ENCODE measurements around the gene TYMP. TPM values are rescaled to one million over a fixed set of nuclear protein-coding genes. Genes with fewer than 3 reads are reported as not detected.

Gene TYMP
- total and polyA plus RNA-seq, 10 of the 15 experiments (the other 5 are each of a cell fraction or from before 2014, with no cell fraction given) = 0.42 to 57.8 (median 24.6) TPM

- TF ChIP-seq PKNOX1 (IDR thresholded peaks at IDR 0.05) (no peak; the same call in 1 of the 2 replicates), CBFB (IDR thresholded peaks at IDR 0.05; ENCODE audit: low read depth) (peak; percentile 43; the same call in 1 of the 2 replicates), SMC3 (IDR thresholded peaks at IDR 0.05; ENCODE audit: borderline replicate concordance, low read length) (no peak), NR2C2 (IDR thresholded peaks at IDR 0.05; ENCODE audit: borderline replicate concordance, control insufficient read depth, insufficient read length, low read depth) (no peak), EZH2 (IDR thresholded peaks at IDR 0.05; ENCODE audit: borderline replicate concordance, control insufficient read depth, low read depth, low read length) (no peak), RELB (IDR thresholded peaks at IDR 0.05; ENCODE audit: low read depth) (peak; percentile 56; the same call in 1 of the 2 replicates), SMAD1 (IDR thresholded peaks at IDR 0.05; ENCODE audit: low read depth, partially characterized antibody) (peak; percentile 87), ATF7 (IDR thresholded peaks at IDR 0.05; ENCODE audit: low read depth) (no peak), PAX5 (IDR thresholded peaks at IDR 0.05; ENCODE audit: borderline replicate concordance, low read depth, low read length) (peak; percentile 51; the same call in 1 of the 2 replicates), MXI1 (IDR thresholded peaks at IDR 0.05; ENCODE audit: low read depth, low read length) (no peak), MEF2B (IDR thresholded peaks at IDR 0.05; ENCODE audit: partially characterized antibody, poor library complexity, severe bottlenecking) (peak; percentile 40), PML (IDR thresholded peaks at IDR 0.05; ENCODE audit: low read length) (no peak), EGR1 (IDR thresholded peaks at IDR 0.05; ENCODE audit: borderline replicate concordance in 1 of 2, low read depth in 2 of 2, low read length in 2 of 2) (no peak; a peak in 1 of 3 replicates), ZNF622 (IDR thresholded peaks at IDR 0.05) (no peak), ZNF384 (IDR thresholded peaks at IDR 0.05; ENCODE audit: borderline replicate concordance, low read depth, low read length) (no peak), POLR2AphosphoS5 (IDR thresholded peaks at IDR 0.05; ENCODE audit: low read length) (peak; percentile 92), ZSCAN29 (IDR thresholded peaks at IDR 0.05) (no peak), EED (IDR thresholded peaks at IDR 0.05; ENCODE audit: low read depth) (no peak), CBX3 (IDR thresholded peaks at IDR 0.05; ENCODE audit: borderline replicate concordance, low read depth) (no peak), CBX5 (IDR thresholded peaks at IDR 0.05; ENCODE audit: low read depth) (no peak), CHD1 (IDR thresholded peaks at IDR 0.05; ENCODE audit: low read depth, low read length) (peak; percentile 86; the same call in 1 of the 2 replicates)
- TF ChIP-seq, protein P1, sequence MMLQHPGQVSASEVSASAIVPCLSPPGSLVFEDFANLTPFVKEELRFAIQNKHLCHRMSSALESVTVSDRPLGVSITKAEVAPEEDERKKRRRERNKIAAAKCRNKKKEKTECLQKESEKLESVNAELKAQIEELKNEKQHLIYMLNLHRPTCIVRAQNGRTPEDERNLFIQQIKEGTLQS (IDR thresholded peaks at IDR 0.05; ENCODE audit: borderline replicate concordance, extremely low read depth, low read depth, low read length) = no peak
- TF ChIP-seq, protein P2, sequence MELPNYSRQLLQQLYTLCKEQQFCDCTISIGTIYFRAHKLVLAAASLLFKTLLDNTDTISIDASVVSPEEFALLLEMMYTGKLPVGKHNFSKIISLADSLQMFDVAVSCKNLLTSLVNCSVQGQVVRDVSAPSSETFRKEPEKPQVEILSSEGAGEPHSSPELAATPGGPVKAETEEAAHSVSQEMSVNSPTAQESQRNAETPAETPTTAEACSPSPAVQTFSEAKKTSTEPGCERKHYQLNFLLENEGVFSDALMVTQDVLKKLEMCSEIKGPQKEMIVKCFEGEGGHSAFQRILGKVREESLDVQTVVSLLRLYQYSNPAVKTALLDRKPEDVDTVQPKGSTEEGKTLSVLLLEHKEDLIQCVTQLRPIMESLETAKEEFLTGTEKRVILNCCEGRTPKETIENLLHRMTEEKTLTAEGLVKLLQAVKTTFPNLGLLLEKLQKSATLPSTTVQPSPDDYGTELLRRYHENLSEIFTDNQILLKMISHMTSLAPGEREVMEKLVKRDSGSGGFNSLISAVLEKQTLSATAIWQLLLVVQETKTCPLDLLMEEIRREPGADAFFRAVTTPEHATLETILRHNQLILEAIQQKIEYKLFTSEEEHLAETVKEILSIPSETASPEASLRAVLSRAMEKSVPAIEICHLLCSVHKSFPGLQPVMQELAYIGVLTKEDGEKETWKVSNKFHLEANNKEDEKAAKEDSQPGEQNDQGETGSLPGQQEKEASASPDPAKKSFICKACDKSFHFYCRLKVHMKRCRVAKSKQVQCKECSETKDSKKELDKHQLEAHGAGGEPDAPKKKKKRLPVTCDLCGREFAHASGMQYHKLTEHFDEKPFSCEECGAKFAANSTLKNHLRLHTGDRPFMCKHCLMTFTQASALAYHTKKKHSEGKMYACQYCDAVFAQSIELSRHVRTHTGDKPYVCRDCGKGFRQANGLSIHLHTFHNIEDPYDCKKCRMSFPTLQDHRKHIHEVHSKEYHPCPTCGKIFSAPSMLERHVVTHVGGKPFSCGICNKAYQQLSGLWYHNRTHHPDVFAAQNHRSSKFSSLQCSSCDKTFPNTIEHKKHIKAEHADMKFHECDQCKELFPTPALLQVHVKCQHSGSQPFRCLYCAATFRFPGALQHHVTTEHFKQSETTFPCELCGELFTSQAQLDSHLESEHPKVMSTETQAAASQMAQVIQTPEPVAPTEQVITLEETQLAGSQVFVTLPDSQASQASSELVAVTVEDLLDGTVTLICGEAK (IDR thresholded peaks at IDR 0.05; ENCODE audit: borderline replicate concordance) = no peak
Measured at GRCh38 chr22:50530877-50531545, 1.2 kb upstream of the TYMP start (continued).
